DOHH2 (cell line): Measurements from ENCODE around the gene SLC25A22.
A peak's percentile ranks its signal among the peaks of the same experiment; 100 is the strongest.

Source experiments
- H3F3A ChIP-seq: fragments of 200-600 bp; sonication (generic), shearing (Covaris generic); 2 replicates; pipeline ENCODE4 v1.6.0; 2016; ENCODE audit warnings: antibody characterized with exemption, mild to moderate bottlenecking; ENCODE audit not compliant: control insufficient read depth, insufficient read depth
- H3K27ac ChIP-seq: fragments of 200-600 bp; sonication (generic); 2 replicates; pipeline ENCODE4 v1.5.1; 2014; ENCODE audit warnings: low read depth, mild to moderate bottlenecking, low read length, moderate library complexity
- H3K27me3 ChIP-seq: fragments of 200-600 bp; sonication (generic); 2 replicates; pipeline ENCODE4 v1.6.1; 2014; ENCODE audit warnings: mild to moderate bottlenecking, low read length, mixed read lengths; ENCODE audit not compliant: control insufficient read depth
- H3K36me3 ChIP-seq: fragments of 200-600 bp; sonication (generic); 2 replicates; pipeline ENCODE4 v1.6.1; 2014; ENCODE audit warnings: mild to moderate bottlenecking, low read length, moderate library complexity, mixed read lengths; ENCODE audit not compliant: control insufficient read depth
- H3K4me1 ChIP-seq: fragments of 200-600 bp; sonication (generic); 2 replicates; pipeline ENCODE4 v1.6.1; 2014; ENCODE audit warnings: mild to moderate bottlenecking, low read length, mixed read lengths; ENCODE audit not compliant: control insufficient read depth
- H3K4me2 ChIP-seq: fragments of 200-600 bp; sonication (generic); 2 replicates; pipeline ENCODE4 v1.6.0; 2014; ENCODE audit warnings: mild to moderate bottlenecking, low read length, moderate library complexity
- H3K4me3 ChIP-seq: fragments of 200-600 bp; sonication (generic); 2 replicates; pipeline ENCODE4 v1.5.1; 2014; ENCODE audit warnings: mild to moderate bottlenecking, low read length, mixed read lengths
- H3K79me2 ChIP-seq: fragments of 200-600 bp; sonication (generic); 2 replicates; pipeline ENCODE4 v1.6.1; 2014; ENCODE audit warnings: mild to moderate bottlenecking, low read length, mixed read lengths; ENCODE audit not compliant: control insufficient read depth
- H3K9me2 ChIP-seq: fragments of 200-600 bp; sonication (generic); replicated peaks from 2 replicates; pipeline ENCODE4 v1.6.1; 2014; ENCODE audit warnings: mild to moderate bottlenecking, low read length, mixed read lengths; ENCODE audit not compliant: control insufficient read depth
- H3K9me3 ChIP-seq: fragments of 200-600 bp; sonication (generic); 2 replicates; pipeline ENCODE4 v1.6.1; 2014; ENCODE audit warnings: antibody characterized with exemption, low read length, mixed read lengths; ENCODE audit not compliant: control insufficient read depth, insufficient read depth
- H4K20me1 ChIP-seq: fragments of 200-600 bp; sonication (generic); 2 replicates; pipeline ENCODE4 v1.6.0; 2014; ENCODE audit warnings: low read depth, mild to moderate bottlenecking, antibody characterized with exemption, low read length, moderate library complexity; ENCODE audit not compliant: control insufficient read depth, insufficient read depth
- EZH2phosphoT487 ChIP-seq: fragments of 200-600 bp; sonication (generic); IDR thresholded peaks from 2 replicates; pipeline ENCODE4 v1.6.1; 2017; ENCODE audit warnings: borderline replicate concordance, mild to moderate bottlenecking, antibody characterized with exemption, low read length, moderate library complexity, mixed read lengths
- TF ChIP-seq, protein P1 (sequence below): fragments of 200-600 bp; sonication (generic); IDR thresholded peaks from one replicate; pipeline ENCODE4 v1.5.1; 2014; ENCODE audit warnings: antibody characterized with exemption, mild to moderate bottlenecking, low read depth, low read length; ENCODE audit not compliant: poor library complexity, severe bottlenecking

Gene SLC25A22

DNA sequence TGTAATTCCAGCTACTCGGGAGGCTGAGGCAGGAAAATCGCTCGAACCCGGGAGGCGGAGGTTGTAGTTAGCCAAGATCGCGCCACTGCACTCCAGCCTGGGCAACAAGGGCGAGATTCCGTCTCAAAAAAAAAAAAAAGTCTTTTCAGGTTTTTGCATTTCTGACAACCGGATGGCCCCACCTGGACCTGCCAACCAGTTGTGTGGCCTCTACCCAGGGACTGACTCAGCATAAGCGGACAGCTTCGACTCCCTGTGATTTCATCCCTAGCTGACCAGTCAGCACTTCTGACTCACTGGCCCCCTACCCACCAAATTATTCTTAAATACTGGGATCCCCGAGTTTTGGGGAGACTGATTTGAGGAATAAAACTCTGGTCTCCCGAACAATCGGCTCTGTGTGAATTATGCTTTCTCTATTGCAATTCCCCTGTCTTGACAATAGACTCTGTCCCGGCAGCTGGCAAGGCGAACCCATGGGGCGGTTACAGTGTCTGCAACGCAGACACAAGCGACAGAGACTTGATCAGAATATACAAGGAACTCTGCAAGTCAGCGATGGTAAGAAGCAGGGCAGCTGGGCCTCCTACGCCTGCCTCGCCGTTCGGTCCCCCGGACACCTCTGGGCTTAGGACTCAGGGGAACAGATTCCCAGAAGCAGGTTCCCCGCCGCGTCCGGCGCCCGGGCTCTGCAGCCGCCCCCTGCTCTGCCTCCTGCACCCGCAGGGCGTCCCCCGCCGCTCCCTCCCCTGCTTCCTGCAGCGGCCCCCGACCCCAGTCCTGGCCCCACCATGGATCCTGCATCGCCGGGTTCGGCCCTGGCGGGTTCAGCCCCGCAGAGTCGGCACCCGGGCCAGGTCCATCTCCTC, 51.6 kb downstream of the SLC25A22 start:
- H3K27ac ChIP-seq, result no peak overlapping the region
- H3K4me3 ChIP-seq, result peak overlapping the region; percentile 84
- H3K27me3 ChIP-seq, result no peaks in the 10 kb centered on the region
- peaks cover 8% of the 10 kb centered on the region for H3K36me3 ChIP-seq
- peaks cover 4% of the 10 kb centered on the region for H3F3A ChIP-seq
- H3K79me2 ChIP-seq, result peaks cover 43% of the 10 kb centered on the region
- H3K9me3 ChIP-seq, result no peaks in the 10 kb centered on the region
- H3K4me1 ChIP-seq, result peaks cover 24% of the 10 kb centered on the region
- H3K9me2 ChIP-seq, result no peaks in the 10 kb centered on the region
- H3K4me2 ChIP-seq, result peak overlapping the region; percentile 82
- H4K20me1 ChIP-seq, result peaks cover 3% of the 10 kb centered on the region; the same call in 1 of the 2 replicates
- TF ChIP-seq, protein P1, sequence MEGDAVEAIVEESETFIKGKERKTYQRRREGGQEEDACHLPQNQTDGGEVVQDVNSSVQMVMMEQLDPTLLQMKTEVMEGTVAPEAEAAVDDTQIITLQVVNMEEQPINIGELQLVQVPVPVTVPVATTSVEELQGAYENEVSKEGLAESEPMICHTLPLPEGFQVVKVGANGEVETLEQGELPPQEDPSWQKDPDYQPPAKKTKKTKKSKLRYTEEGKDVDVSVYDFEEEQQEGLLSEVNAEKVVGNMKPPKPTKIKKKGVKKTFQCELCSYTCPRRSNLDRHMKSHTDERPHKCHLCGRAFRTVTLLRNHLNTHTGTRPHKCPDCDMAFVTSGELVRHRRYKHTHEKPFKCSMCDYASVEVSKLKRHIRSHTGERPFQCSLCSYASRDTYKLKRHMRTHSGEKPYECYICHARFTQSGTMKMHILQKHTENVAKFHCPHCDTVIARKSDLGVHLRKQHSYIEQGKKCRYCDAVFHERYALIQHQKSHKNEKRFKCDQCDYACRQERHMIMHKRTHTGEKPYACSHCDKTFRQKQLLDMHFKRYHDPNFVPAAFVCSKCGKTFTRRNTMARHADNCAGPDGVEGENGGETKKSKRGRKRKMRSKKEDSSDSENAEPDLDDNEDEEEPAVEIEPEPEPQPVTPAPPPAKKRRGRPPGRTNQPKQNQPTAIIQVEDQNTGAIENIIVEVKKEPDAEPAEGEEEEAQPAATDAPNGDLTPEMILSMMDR, result no peak
- no peak for TF ChIP-seq EZH2phosphoT487

DNA sequence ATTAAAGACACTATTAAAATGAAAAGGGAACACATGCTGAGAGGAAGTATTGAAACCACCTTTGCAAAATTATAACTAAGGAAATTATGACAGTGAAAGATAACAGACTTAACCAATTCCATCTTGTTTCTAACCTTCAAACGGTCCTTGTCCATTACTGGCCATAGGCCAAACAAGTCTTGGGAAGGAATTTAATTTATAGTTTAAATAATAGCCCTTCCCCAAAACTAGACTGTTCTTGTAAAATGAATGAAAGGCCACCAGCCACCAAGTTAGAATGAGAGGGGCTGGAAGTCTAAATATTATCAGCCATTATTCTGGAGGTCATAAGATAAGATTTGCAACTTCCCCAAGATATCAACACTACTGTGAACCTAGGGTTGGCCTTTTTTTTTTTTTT, 52.7 kb downstream of the SLC25A22 start:
- Histone ChIP-seq H4K20me1 (peaks cover 3% of the 10 kb centered on the region; the same call in 1 of the 2 replicates), H3K4me2 (no peak overlapping the region), H3K27me3 (no peaks in the 10 kb centered on the region), H3K9me3 (no peaks in the 10 kb centered on the region), H3K4me3 (no peak overlapping the region), H3K4me1 (peaks cover 24% of the 10 kb centered on the region), H3F3A (peaks cover 4% of the 10 kb centered on the region), H3K9me2 (no peaks in the 10 kb centered on the region), H3K27ac (no peak overlapping the region), H3K36me3 (peaks cover 8% of the 10 kb centered on the region), H3K79me2 (peaks cover 32% of the 10 kb centered on the region)
- no peak for TF ChIP-seq EZH2phosphoT487
- TF ChIP-seq, protein P1, result no peak

DNA sequence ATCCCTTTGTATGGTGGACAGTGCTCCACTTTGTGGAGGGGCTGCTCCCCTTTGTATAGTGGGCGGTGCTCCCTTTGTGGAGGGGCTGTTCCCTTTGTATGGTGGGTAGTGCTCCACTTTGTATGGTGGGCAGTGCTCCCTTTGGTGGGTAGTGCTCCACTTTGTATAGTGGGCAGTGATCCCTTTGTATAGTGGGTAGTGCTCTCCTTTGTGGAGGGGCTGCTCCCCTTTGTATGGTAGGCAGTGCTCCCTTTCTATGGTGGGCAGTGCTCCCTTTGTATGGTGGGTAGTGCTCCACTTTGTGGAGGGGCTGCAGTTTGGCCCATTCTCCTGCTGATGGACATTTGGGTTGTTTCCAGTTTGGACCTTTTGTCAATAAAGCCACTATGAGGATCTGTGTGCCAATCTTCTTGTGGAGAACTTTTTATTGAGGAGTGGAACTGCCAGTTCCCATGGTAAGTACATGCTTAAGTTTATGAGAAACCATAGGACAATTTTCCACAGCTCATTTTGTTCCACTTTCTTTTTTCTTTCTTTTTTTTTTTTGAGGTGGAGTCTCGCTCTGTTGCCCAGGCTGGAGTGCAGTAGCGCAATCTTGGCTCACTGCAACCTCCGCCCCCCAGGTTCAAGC, 55.4 kb downstream of the SLC25A22 start:
- Histone ChIP-seq H3K4me2 (no peak overlapping the region), H3K27ac (no peak overlapping the region), H3K9me2 (no peaks in the 10 kb centered on the region), H3K27me3 (peaks cover 7% of the 10 kb centered on the region), H3K4me1 (peaks cover 14% of the 10 kb centered on the region), H3K9me3 (no peaks in the 10 kb centered on the region), H3K36me3 (peaks cover 3% of the 10 kb centered on the region; the same call in 1 of the 2 replicates), H3F3A (peaks cover 4% of the 10 kb centered on the region), H3K79me2 (peaks cover 4% of the 10 kb centered on the region), H3K4me3 (no peak overlapping the region), H4K20me1 (no peaks in the 10 kb centered on the region)
- TF ChIP-seq EZH2phosphoT487, result no peak
- TF ChIP-seq, protein P1, result no peak
